ENCODE results near the gene RBMS3. TPM values are rescaled to one million over a fixed set of nuclear protein-coding genes. Genes with fewer than 3 reads are reported as not detected.

RBMS3 gene
- total and polyA plus RNA-seq, 2 experiments from 2014 or later = 3.2 to 7.4 TPM

DNA sequence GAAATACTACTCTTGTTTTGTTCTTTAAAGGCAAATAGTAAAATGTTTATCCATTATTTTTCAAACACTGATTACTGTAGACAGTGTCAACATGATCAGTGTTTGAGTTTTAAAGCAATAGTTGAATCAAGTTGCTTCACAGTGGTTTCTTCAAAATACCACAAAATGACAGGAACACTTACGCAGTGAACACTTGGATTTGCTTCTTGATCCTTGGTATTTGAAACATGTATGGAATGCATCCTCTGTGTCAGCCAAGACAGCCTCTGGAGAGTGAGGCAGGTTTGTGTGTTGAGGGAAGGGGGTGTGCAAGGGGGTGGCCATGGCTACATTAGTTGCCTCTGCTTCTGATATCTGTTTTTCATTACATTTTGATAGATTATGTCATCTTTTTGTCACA is 413.0 kb downstream of the RBMS3 start:
- no peaks in the 10 kb centered on the region for H3K79me2 ChIP-seq (replicated peaks; ENCODE audit: insufficient read depth)
- no peaks in the 10 kb centered on the region for H3K27me3 ChIP-seq (ENCODE audit: insufficient read depth)
- no peaks in the 10 kb centered on the region for H3K36me3 Mint-ChIP-seq (ENCODE audit: low read depth)
- peaks cover 24% of the 10 kb centered on the region for H3K4me1 ChIP-seq (ENCODE audit: insufficient read depth)
- no peaks in the 10 kb centered on the region; the same call in 2 of the 3 replicates for H3K9me3 Mint-ChIP-seq
- H4K20me1 ChIP-seq (replicated peaks; ENCODE audit: insufficient read depth) = no peaks in the 10 kb centered on the region
- ATAC-seq (peak; percentile 99), DNase-seq (ENCODE audit: low spot score) (peak; percentile 81)
- H3K27me3 Mint-ChIP-seq (ENCODE audit: insufficient read depth, low read depth, poor library complexity) = peaks cover 2% of the 10 kb centered on the region
- H2AFZ ChIP-seq = no peak overlapping the region
- peaks cover 36% of the 10 kb centered on the region for H3K4me1 Mint-ChIP-seq
- no peak overlapping the region for H3K4me2 ChIP-seq
- no peaks in the 10 kb centered on the region for H3K36me3 ChIP-seq (ENCODE audit: insufficient read depth)
- no peaks in the 10 kb centered on the region for H3F3A ChIP-seq (replicated peaks; ENCODE audit: low read depth)
- 0 out of 2 replicates have a peak overlapping the region, but pooled peaks have one; percentile 50 for H3K27ac ChIP-seq (ENCODE audit: low read depth)
- TF ChIP-seq STAT1 (IDR thresholded peaks at IDR 0.05; ENCODE audit: unreplicated experiment) (no peak), JUNB (IDR thresholded peaks at IDR 0.05; ENCODE audit: unreplicated experiment) (no peak), ZNF462 (CRISPR knock-in tag; IDR thresholded peaks at IDR 0.05) (peak; percentile 42; the same call in 1 of the 2 replicates), POLR2AphosphoS5 (IDR thresholded peaks at IDR 0.05; ENCODE audit: low read depth) (no peak), NANOG (IDR thresholded peaks at IDR 0.05; ENCODE audit: borderline replicate concordance) (no peak), ZNF331 (CRISPR knock-in tag; IDR thresholded peaks at IDR 0.05; ENCODE audit: low read depth) (no peak), REST (IDR thresholded peaks at IDR 0.05; ENCODE audit: unreplicated experiment) (no peak), CREB1 (CRISPR knock-in tag; IDR thresholded peaks at IDR 0.05; ENCODE audit: low read depth) (0 out of 2 replicates have a peak, but pooled peaks have one; percentile 27)
- TF ChIP-seq, protein P1, sequence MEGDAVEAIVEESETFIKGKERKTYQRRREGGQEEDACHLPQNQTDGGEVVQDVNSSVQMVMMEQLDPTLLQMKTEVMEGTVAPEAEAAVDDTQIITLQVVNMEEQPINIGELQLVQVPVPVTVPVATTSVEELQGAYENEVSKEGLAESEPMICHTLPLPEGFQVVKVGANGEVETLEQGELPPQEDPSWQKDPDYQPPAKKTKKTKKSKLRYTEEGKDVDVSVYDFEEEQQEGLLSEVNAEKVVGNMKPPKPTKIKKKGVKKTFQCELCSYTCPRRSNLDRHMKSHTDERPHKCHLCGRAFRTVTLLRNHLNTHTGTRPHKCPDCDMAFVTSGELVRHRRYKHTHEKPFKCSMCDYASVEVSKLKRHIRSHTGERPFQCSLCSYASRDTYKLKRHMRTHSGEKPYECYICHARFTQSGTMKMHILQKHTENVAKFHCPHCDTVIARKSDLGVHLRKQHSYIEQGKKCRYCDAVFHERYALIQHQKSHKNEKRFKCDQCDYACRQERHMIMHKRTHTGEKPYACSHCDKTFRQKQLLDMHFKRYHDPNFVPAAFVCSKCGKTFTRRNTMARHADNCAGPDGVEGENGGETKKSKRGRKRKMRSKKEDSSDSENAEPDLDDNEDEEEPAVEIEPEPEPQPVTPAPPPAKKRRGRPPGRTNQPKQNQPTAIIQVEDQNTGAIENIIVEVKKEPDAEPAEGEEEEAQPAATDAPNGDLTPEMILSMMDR (conservative IDR thresholded peaks at IDR 0.05; ENCODE audit: low read depth in 2 of 2) = no peak
- no peak overlapping the region for H3K4me3 ChIP-seq
- H3K27ac Mint-ChIP-seq = peak overlapping the region; percentile 51
- no peaks in the 10 kb centered on the region for H3K9me2 ChIP-seq (ENCODE audit: insufficient read depth)
- H3K4me3 Mint-ChIP-seq = no peak overlapping the region
